ENCODE measurements around the gene RABGAP1.

GRCh38 chr9:123064716-123065115 lies 123.9 kb downstream of the RABGAP1 start:
- TF ChIP-seq CTCF (IDR thresholded peaks at IDR 0.05) (no peak), POLR2A (IDR thresholded peaks at IDR 0.05; ENCODE audit: low read depth) (no peak), POLR2AphosphoS5 (IDR thresholded peaks at IDR 0.05) (no peak), EP300 (IDR thresholded peaks at IDR 0.05) (no peak)

Data from esophagus muscularis mucosa (tissue), 4 donors.